ENCODE data around the gene RBFOX2.
"Not testable (repeated sequence)": the region's sequence is repeated elsewhere in the genome, so short reads cannot be mapped to it uniquely, and the experiment has no call there.

The RBFOX2 gene
- total RNA-seq: 0 to 3.7 (median 1.1) reads per million in 4 donors

DNA sequence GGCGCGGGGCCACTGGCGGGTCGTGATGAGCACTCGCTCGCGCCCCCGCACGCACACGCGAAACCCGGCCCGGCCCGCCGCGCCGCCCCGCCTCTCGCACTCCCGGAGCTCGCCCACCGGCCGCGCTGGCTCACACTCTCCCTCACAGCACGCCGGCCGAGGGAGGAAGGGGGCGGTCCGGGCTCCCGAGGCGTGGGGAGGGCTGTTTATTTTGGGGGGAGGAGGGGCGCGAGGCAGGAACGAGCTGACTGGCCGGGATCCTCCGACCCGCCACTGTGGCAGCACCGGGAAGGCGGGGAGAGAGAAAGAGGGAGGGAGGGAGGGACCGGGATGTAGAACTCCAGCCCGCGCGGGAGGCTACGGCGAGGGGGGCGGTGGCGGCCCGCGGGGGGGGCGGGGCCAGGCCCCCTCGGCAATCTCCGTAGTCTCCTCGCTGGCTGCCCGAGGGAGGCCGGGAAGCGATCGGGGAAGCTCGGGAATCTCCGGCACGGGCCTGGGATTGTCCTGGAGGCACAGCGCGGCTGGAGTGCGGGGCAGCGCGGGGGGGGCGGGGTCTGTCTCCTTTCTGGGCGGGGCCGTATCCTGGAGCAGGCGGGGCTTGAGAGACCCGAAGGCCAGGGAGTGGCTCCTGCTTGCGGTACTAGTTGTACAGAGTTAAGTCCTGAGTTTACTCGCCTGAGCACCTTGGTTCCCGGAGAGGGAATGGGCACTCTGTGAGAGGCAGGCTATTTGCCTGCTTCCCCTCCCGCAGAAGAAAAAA lies at the start of gene RBFOX2:
RBFOX2 (minus strand) TSS at position 179 of the 760 bp plus-strand sequence. CDS start 399 bp downstream, outside the sequence.
- DNase-seq: peak; percentile 38 to 53 (median 49)

GRCh38 chr22:36077271-36077670 lies 48.6 kb upstream of the RBFOX2 start:
- DNase-seq: no peak

DNA sequence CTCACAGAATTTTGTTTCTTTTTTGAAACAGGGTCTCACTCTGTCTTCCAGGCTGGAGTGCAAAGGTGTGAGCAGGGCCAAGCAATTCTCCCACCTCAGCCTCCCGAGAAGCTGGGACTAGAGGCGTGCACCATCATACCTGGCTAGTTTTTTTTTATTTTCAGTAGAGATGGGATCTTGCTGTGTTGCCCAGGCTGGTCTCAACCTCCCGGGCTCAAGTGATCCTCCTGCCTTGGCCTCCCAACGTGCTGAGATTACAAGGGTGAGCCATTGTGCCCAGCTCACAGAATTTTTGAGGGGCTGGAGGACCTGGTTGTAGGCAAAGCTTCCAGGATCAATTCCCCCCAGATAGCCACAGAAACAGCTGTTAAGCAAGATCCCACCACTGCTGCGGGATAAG lies 47.1 kb upstream of the RBFOX2 start:
- no peak for DNase-seq

DNA sequence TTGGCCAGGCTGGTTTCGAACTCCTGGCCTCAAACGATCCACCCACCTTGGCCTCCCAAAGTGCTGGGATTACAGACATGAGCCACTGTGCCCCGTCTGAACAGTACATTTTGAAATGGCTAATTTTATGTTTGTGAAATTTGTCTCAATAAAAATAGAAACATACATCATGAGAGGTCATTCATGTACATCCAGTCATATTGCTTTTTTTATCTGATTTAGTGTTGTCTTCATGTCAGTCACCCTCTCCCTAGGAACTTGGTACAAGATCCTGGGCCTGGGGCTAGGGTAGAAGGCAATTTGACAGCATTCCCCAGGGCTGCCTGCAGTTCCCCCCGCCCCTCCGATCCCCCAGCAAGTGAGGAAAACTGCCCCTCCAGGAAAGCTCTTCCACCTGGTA lies 46.6 kb upstream of the RBFOX2 start:
- DNase-seq: no peak

GRCh38 chr22:36073476-36073875 lies 44.9 kb upstream of the RBFOX2 start:
- no peak for DNase-seq

DNA sequence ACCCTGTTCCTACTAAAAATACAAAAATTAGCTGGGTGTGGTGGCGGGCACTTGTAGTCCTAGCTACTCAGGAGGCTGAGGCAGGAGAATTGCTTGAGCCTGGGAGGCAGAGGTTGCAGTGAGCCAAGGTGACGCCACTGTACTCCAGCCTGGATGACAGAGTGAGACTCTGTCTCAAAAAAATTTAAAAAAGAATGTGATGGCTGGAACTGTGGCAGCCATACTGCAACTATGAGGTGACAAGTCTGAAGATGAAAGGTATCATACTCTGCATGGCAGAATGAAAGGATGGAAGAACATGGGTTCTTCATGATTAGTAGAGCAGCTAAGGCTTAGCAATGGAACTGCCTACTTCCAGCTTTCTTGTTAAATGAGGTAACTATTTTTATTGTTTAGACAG lies 42.0 kb upstream of the RBFOX2 start:
- DNase-seq: not testable (repeated sequence)

DNA sequence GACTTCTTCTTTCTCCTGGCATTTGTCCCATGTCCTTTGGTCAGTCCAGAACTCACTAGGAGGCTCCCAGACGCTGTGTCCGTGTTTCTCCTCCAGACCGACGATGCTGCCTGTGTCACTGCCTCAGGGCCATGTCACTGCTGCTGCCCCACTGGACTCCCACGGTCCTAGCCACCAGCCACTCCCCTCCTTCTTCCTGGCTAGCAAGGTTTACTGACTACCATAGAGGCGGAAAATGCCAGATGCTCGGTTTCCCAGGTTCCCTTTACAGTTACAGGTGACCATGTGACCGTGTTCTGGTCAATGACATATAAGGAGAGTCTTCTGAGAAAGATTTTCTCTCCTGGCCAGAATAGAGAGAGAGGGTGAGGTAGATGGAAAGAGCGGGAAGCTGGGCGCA lies 40.7 kb upstream of the RBFOX2 start:
- DNase-seq: no peak

- DNase-seq: no peak
These were observed 40.2 kb upstream of the RBFOX2 start for GRCh38 chr22:36068776-36069344.

- DNase-seq: no peak
These were observed 38.6 kb upstream of the RBFOX2 start for GRCh38 chr22:36067235-36067558.

DNA sequence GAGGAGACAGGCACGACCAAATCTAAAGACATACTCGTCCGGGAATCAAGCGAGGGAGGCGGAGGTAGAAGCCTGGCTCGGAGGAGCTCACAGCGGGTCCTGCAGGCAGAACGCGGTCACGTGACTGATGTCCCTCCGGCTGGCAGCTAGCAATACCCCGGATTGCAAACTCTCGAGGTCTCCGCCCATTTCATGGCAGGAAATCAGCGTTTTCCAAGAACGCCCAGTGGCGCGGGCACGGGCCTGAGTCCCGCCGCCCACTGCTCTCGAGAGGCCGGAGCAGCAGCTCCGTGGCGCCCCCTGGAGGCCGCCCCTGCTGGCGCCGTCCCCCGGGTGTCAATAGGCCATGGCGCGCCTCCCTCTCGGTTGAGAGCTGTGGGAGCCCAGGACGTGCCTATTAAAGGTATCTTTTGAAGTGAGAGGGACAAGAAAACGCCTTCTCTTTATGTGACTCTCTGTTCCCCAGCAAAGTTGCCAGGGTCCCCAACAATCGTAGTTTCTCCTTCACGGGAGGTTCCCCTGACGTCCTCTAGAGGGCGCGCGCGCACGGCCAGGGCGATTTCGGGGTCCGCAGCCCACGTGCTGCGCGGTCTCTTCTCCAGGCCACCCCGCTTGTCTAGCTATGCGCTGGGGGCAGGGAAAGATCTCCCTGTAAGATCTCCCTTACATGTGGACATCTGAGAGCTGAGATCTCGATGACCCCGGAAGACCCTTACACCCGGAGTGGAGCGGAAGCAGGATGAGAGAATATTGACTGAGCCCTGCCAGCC lies 37.3 kb upstream of the RBFOX2 start:
- DNase-seq: peak; percentile 22 to 65 (median 42)

DNA sequence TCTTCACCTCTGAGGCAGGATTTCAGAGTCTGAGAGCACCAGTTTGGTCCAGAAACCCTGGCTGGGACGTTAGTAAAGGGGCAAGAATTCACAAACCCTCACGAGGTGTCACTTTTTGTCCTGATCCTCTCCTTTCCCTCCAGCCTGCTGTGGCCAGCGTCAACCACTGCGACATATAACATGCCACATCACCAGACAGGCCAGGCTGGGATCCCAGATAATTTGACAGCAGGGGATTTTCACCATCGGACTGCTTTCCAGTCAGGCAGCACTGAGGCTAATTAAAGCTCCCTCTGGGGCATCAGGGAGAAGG lies 36.8 kb upstream of the RBFOX2 start:
- DNase-seq: no peak

- DNase-seq: no peak
These were observed 35.7 kb upstream of the RBFOX2 start for GRCh38 chr22:36064358-36064757.

GRCh38 chr22:36056980-36057379 lies 28.4 kb upstream of the RBFOX2 start:
- no peak for DNase-seq

DNA sequence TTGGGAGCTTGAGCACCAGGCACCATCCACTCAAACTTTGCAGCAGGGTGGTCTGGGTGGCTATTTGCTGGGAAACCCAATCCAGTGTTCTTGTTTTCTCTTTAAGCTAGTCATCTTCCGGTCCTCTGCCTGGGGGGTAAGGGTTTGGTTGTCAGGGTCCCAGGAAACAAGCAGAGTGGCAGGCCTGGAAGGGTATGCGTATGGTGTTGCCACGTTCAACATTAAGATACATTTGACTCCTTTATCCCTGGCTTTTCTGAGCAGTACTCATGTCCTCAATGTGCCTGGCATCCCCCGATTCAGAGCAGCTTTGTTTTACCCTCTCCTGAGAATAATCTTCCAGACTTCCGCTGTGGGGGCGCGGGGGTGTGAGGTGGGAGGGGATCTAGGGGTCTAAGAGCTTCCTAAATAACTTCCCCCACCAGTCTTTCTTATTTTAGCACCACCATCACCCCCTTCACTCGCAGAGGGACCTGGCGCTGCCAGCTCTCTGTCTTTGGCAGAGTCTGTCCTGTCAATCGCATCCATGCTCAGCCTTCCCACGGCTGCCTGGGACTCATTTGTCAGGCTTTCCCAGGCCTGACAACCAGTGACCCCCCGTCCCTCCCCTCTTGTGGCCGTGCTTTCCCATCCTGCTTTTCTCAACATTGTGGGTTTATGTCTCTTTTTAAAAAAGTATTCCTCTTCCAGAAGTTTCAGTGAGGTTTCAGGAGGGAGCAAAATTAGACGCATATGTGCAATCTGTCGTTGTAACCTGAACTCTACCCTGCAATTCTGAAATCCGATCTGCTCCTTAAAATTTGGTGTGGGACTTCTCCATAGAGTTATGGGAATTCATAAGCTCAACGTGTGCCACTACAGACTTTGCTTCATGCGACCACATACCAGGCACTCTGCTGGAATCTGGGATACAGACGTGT lies 27.0 kb upstream of the RBFOX2 start:
- DNase-seq: no peak

DNA sequence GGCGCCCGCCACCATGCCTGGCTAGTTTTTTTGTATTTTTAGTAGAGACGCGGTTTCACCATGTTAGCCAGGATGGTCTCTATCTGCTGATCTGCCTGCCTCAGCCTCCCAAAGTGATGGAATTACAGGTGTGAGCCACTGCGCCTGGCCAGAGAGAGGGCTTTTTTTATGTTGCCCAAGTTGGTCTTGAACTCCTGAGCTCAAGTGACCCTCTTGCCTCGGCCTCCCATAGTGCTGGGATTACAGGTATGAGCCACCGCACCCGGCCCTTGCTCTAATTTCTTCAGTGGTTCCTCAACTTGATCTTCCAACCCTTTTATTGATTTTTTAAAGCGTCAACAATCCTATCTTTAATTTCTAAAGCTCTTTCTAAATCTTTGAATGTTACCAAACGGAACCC lies 25.8 kb upstream of the RBFOX2 start:
- DNase-seq: not testable (repeated sequence)

GRCh38 chr22:36053242-36054147 lies 24.9 kb upstream of the RBFOX2 start:
- DNase-seq: no peak

GRCh38 chr22:36052505-36052941 lies 23.9 kb upstream of the RBFOX2 start:
- DNase-seq: peak in 1 of 5 donors; percentile 16

GRCh38 chr22:36049678-36049997 lies 21.0 kb upstream of the RBFOX2 start:
- DNase-seq: no peak

DNA sequence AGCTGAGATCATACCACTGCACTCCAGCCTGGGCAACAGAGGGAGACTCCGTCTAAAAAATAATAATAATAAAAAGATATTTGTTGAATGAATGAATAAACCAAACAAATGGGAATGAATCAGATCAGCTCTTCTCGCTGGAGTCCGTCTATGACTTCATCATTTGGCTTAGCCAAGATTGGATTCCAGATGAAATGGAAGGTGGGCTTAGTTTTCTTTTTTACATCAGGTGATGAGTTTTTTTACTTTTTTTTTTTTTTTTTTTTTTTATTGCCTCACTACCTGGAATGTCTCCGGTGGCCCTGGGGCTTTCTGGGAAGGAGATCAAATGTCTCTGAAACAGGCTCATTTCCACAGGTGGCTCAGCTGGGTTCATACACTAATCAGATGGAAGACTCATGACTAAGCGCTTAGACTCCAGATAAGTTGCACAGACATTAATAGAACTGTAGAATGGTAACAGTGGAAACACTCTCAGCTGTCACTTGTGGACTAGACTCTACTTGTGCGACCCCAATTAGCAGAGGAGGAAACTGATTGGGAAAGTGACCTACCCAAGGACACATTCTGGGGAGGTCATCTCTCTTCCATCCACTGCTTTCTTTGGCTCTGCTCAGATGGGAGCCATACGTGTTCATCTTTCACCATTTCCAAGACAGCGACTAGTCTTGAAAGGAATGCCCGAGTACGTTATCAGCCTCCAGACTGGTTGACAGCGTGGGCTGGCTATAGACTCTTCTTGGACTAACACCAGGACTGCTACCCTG lies 20.5 kb upstream of the RBFOX2 start:
- DNase-seq: no peak

- not testable (repeated sequence) for DNase-seq
These were observed 15.9 kb upstream of the RBFOX2 start for GRCh38 chr22:36044517-36044916.

- DNase-seq: no peak
These were observed 13.6 kb upstream of the RBFOX2 start for GRCh38 chr22:36042240-36042639.

Data from T-helper 1 cell (primary cell).